ENCODE data around the gene RBMS3.
A peak's percentile ranks its signal among the peaks of the same experiment; 100 is the strongest.
"Not testable (repeated sequence)": the region's sequence is repeated elsewhere in the genome, so short reads cannot be mapped to it uniquely, and the experiment has no call there.

The RBMS3 gene

DNA sequence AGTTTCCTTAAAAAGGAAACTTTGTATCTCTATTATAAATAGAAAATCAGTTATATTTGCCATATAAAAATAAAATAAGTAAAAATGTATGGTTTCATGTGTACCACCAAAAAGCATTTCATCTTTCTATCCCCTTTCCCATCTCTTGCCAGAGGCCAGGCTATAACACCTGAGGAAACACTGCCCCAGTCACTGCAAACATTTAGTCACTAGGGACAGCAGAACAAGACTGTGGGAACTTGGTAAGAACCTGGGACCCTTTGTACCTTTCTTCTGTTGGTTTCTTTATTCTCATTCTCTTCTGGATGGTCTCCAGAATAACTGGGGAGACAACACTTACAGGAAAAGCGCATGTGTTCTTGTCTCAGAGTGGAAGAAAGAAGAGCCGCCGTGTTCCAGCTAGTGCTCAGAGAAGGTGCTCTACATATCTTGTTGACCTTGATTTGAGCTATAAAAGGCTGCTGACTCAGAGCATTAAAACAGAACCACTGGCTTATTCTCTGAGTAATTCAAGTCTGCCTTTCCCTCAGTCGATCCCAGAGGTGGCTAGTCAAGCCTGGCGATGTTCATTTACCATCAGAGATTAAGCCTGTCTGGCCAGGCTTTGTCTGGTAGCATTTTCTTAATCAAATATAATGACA is 361.6 kb downstream of the RBMS3 start:
- peak in 1 of 2 experiments; percentile 0 for DNase-seq

DNA sequence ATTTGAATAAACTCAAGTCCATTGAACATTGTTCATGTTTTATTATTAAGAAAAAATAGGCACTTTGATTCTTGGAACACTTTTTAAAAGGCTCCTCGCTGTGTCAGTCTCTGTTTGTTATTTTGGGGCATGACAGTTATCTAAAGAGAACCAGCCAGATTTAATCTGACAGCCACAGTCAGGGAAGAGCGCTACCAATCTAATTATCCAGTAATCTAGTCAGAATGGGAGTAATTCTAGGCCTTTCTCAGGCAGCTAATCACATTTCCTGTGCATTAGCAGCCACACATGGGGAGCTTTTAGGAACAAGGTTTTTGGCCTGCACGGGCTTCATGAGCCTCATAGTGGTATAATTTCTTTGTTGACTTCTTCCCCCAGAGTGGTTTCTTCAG is 362.2 kb downstream of the RBMS3 start:
- no peak for DNase-seq

DNA sequence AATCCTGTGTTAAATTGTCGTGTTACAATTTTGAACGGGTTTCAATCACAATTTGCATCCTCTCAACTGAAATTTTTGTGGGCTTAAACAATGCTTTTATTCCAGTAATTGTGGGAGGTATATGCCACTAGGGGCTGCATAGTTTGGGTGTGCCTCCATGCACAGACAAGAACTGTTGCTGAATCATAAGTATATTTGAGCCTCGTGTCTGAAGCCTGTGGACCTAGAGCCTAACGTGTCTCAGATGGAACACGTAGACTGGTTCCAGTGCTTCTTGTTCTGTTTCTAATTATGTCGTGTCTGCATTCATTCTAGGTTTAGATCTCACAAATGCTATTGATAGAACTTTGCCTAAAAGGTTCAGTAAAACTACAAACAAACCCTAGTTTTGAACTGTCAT is 363.4 kb downstream of the RBMS3 start:
- DNase-seq, result no peak

DNA sequence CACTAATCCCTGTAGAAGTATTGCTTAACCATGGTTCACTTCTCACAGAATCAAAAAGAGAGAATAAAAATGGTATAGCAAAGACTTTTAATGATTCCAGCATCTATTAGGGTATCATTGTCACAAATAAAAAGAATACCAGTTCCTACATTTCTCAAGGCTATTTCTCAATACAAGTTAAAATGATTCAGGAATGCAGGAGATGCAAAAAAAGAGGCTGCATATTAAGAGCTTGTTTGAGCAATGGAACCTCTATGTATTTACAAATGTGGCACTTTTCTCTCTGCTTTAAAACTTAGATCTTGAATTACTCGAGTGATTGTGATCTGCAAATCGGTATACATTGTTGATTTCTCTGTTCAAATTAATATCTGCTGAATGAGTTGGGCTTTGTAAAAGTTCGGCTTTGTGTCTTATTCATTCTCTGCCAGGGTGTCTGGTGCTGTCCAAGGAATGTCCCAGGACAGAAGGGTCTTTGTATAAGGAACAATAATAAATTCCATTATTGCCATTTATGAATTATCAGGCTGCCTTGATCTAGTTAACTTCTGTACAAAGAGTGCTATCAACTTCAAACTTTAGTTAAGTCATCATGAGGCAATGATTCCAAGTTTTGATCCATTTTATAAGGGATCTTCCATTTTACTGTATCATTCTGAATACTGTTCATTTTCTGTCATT is 364.2 kb downstream of the RBMS3 start:
- no peak for DNase-seq

DNA sequence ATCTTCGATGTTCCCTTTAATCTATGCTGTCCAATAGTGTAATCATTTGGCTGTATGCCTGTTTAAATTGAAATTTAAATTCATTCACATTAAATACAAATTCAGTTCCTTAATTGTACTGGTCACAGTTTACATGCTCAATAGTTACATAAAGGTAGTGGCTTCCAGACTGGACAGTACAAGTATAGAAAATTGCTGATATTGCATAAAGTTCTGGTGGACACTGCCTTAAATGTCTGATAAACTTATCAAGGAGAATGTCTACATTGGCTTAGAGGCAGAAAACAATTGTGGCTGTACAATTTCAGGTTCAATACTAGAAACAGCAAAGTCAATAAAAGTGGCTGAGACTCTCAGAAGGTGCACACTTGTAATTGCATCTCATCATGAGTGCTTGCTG is 365.2 kb downstream of the RBMS3 start:
- DNase-seq, result no peak

DNA sequence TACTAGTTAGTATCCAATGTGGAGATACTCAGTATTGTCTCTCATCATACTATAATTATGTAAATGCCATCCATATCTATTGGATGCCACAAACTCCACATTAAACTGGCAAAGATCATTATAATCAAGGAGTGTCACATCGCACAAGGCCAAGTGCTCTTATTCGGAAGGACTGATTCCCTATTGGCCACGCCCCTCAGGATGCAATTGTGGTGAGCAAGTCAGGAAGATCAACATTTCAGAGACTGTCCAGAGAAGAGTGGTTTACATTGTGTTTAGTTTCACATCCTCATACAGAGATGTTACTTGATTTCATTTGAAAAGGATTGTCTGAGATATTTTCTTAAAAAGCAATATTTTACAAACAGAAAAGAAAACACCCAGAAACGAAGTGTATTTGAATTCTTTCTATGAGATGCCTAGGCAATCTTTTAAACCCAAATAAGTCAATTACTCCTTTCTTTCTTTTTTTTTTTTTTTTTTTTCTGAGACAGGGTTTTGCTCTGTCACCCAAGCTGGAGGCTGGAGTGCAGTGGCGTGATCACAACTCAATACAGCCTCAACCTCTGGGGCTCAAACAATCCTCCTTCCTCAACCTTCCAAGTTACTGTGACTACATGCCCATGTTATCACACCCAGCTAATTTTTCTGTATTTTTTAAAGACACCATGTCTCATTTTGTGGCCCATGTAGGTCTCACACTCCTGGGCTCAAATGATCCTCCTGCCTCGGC is 369.1 kb downstream of the RBMS3 start:
- no peak for DNase-seq

DNA sequence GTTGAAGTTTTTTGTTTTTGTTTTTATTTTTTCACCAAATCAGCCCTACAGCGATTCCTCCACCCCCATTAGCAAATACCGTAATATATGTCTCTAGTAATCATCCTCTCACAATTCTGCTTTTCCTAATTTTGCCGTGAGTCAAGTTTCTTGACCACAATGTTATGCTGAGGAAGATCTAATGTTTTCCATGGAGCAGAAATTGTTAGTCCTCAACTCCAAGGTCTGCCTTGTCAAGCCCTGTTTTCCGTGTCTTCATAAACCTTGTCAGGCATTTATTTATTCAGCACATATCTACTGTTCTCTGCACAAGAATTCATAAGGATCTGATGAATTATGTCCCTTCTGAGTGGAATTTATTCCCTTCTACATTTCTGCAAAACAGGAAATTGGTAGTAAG is 372.8 kb downstream of the RBMS3 start:
- DNase-seq, result no peak

DNA sequence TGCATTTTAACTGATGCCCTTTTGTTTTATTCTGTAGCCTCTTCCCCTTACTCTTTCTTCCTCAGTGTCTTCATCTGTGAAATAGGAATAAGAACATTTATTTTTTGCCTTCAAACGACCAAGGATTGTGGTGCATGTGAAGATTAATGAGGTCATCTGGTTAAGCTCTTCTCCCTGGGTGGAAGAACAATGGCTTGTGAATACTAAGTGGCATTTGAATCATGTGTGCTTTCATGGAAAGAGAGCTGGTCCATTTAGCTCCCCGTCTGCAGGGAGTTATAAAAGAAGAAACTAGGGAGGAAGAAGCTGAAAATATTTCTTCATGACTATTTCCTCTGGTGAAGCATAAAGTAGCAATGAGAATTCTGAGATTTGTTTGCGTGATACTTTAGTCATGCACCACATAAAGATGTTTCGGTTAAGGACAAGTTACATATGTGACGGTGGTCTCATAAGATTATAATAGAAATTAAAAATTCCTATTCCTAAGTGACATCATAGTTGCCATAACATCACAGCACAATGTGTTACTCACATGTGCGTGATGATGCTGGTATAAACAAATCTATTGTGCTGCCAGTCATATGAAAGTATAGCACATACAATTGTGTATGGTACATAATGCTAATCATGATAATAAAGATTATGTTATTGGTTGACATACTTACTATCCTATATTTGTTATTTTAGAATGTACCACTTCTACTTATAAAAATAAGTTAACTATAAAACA is 374.3 kb downstream of the RBMS3 start:
- no peak for DNase-seq

DNA sequence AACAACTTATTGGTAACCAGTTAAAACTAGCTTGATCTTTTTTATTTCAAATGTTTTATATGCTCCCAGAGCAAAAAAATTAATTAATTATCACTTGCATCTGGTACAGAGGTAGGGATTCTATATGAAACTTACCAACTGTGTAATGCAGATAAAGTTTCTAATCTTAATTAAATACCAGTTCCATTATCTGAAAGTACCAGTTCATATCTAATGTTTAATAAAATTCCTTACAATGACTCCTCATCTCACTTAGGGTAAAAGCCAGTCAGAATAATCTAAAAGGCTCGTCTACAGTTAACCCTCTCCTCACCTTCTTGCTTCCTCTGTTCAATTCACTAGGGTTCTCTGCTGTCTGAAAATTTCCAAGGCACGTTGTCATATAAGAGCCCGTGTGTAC is 384.8 kb downstream of the RBMS3 start:
- no peak for DNase-seq

DNA sequence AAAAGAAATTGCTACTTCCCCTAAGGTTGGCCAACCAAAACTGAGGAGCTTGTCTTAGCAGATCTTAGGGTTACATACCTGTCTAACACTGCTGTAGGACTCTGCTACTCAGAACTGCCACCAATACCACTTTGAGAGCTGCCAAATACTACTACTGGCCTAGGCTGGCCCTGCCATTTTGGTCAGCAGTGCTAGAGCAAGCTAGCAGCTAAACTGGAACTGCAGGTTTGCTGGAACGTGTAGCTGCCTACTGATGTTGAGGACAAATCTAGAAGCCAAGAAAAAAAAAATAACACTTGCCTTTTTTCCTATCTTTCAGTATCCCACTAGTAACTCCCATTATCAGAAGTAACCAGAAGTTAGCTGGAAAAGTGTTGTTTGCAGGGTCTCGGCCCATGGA is 387.4 kb downstream of the RBMS3 start:
- no peak for DNase-seq

DNA sequence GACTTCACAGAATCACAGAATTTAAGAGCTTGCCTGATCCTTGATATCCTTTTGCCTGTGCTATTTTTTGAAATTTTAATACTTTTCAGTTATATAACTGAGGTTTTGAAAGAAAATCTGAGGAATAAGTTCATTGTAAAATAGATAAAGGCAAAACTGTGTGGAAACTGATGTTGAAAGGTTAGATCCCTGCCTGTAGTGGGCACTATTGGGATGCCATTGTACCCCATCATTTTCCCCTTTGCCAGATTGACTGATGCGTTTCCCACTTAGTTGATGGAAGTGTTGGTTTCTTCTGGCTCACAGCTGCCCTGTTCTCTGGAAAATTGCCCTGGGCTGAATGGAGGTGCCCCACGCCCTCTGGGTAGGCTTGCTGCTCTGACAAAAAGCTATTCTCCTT is 387.9 kb downstream of the RBMS3 start:
- DNase-seq, result no peak

DNA sequence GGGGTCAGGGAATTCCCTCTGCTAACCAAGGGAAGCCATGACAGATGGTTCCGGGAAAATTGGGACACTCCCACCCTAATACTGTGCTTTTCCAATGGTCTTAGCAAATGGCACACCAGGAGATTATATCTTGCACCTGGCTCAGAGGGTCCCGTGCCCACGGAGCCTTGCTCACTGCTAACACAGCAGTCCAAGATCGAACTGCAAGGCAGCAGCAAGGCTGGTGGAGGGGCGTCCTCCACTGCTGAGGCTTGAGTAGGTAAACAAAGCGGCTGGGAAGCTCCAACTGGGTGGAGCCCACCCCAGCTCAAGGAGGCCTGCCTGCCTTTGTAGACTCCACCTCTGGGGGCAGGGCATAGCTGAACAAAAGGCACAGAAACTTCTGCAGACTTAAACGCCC is 389.6 kb downstream of the RBMS3 start:
- not testable (repeated sequence) for DNase-seq

DNA sequence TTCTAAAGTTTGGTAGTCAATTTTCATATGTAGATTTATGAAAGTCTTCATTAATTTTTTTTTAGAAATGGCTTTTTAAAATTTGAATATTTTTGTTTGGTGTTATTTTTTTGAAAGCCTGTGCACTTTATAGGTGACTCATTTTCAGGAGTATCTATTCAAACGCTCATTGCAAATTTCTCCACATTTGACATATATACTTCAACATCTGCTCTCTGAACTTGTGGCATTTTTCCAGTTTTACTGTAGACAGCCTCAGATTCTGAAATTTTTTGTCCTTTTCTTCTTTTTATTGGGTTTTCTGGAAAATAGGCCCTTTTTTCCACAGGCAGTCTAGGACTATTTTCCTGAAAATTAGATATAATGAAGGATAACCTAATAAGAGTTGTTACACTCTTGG is 396.6 kb downstream of the RBMS3 start:
- DNase-seq, result no peak

DNA sequence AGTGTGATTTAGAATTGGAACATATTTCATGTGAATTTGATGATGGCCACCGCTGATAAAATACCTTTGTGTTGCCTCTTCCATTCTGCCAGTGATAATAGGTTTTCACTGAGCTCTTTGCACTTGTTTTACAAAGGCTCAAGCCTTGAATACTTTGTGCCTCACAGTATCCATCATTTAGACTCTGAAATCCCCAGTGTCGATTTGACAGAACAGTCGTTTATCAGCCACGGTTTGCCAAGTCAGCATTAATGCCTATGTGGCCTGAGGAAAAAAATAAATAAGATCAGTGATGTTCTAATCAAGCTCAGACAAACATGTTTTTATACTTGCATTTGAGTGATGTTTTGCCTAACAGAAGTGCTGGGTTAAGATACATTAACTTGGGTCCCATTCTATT is 399.1 kb downstream of the RBMS3 start:
- no peak for DNase-seq

DNA sequence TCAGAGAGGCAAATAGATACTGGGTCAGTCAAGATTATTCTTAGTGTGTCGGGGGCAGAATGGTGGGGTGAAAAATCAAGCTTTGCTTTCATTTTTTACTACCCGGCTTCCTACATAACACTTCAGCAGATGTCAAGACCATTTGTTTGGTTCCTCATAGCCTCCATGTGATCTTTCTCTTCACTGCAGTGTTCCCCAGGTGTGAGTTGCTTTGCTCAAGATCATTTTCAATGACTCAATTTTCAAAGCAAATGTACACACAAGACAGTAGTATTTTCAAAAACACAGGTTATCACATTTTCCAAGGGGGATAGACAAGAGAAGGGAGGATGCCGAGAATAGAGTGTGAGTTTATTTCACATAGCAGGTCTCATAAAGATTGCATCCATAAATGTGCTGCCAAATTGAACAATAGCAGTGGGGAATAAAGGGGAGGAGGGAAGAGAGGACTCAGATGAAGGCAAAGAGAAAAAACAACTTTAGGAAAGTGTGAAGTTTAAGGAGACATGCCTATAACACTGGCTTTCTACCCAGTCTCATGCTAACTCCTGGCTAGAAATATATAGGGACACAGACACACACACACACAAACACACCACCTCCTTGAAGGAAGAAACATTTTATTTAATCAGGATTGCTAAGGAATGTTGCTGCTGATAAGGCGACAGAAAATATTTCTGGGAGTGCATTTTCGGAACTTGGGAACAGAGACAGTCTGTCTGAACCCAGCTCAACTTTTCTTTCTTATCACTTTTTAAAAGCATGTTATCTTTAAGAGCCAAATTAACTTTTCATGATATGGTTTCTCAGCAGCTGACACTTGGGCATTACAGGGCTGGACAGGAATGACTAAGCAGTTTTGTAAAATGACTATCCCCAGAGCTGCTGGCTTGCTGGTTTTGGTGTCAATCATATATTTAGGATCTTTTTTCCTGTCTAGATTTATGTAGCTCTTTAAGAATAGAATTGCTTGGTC is 402.4 kb downstream of the RBMS3 start:
- DNase-seq, result no peak

DNA sequence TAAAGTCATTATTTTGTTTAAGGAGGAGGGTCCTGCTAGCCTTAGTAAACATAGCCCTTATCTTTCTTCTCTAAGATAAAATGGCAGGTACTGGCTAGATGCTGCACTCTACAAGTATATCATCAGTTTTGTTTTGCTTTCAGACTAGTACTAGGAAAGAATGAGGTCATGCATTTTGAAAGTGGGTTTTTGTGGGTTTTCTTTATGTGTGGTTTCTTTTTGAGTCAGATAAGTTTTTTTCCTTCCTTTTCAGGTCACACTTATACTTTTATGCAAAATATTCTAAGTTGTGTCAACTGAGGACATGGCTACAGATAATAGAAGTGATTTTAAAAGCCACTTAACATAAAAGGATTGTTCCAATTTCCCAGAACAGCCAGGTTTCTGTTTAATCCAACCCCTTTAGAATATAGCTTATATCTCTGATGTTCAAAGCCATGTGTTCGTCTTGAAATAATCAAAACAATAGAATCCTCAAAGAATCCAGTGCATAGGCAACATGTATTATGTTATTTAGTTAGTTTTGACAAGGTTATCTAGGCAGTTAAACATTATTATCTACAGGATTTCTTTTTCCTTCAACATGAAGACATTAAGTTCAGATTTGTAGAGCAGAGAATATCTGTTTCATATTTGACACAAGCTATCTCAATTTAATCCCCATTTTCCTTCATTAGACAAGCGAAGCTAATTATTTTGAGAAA is 406.2 kb downstream of the RBMS3 start:
- DNase-seq, result no peak

DNA sequence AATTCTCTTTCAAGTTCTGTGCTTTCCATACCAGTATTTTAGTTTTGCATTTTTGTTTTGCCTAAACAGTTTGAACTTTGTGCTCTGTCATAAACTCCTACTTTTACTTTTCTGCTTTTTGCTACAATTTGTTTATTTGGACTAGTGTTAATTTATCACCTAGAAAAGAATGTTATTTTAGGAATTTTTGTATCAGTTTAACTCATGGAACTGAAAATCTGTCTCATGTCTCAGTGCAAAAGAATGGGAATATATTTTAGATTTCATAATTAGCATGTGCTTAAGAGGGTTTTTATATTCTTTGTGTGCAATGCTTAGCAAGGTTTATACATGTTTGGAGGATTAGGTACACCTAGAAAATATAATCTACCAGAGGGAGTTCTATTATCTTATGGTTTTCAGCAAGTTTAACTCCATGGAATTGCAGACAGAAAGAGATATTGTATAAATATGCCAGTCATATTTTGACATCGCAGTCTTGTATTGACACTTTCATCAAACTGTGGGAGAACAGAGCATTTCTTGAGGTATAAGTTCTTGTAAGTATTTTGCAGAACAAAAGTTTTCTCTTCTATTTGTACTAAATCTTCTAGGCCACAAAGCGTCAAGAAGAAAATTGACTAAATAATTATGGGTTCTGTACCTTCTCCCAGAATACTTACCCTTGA is 409.9 kb downstream of the RBMS3 start:
- DNase-seq, result no peak

DNA sequence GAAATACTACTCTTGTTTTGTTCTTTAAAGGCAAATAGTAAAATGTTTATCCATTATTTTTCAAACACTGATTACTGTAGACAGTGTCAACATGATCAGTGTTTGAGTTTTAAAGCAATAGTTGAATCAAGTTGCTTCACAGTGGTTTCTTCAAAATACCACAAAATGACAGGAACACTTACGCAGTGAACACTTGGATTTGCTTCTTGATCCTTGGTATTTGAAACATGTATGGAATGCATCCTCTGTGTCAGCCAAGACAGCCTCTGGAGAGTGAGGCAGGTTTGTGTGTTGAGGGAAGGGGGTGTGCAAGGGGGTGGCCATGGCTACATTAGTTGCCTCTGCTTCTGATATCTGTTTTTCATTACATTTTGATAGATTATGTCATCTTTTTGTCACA is 413.0 kb downstream of the RBMS3 start:
- DNase-seq, result no peak

DNA sequence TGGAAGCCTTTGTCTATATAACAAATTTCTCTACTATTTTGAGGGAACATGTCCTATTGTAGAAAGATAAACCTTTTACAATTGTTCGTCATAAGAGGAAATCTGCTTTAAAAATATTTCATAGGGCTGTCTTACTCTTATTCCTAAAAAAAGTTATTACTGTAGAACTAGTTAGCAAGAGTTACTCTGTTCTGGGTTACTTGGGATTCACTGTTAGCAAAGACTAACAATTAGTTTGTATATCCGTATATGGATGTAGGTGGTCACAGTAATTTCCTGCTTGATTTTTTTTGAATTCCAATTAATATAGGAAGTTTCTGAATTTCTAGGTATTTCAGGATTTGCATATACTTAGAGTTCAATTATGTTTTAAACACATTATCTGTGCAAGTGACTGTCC is 413.5 kb downstream of the RBMS3 start:
- DNase-seq, result no peak

DNA sequence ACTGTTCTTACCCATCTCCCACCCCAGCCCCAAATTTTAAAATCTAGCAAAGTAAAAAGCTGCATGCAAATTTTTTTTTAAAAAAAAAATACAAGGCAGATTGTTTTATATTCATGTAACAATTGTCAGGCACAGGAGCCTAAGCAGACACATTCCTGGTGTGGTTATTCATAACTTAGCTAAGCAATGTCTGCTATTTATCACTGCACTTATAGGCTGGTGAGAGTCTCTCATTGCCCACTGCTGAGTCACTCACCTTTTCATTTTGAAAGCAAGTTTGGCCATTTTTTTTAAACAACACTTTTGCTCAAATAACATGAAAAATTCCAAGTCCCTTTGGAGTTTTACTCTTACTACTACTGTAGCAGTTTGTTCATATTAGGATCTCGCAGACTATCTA is 413.9 kb downstream of the RBMS3 start:
- DNase-seq, result no peak

DNA sequence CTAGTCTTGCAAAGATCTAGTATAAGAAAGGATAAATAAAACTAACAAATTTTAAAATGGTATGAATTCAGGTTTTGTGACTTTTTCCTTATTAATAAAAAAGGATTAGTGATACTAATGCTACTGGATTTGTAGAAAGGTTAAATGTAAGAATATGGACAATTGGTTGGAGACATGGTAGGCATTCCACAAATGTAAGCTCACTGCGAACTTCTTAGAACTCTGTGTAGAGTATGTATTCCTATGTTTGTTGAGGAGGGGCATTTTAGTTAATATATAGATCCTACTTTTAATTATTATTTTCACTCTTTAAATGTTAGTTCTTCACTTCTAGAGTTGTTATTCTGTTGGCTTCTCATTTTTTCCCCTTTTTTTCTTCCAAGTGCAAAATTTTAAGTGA is 414.3 kb downstream of the RBMS3 start:
- DNase-seq, result no peak
